K562 (cell line): ENCODE results near the gene POLR3G. TPM values are rescaled to one million over a fixed set of nuclear protein-coding genes. Genes with fewer than 3 reads are reported as not detected.

ENCODE experiments used
- ATAC-seq: fragments of 200-7000 bp; cut with Tn5 transposase; 3 replicates; pipeline ENCODE4 v1.9.1; 2020; ENCODE audit warnings: moderate library complexity
- BruUV-seq: library from RNA; stranded (reverse); fragments of 400-500 nt; replicated peaks from 2 replicates; lab custom pipeline; 2021; lab: Mats Ljungman, UMichigan
- CTCF ChIA-PET: fragments of 300-600 bp; formaldehyde crosslinking; extraction: SDS; loops from one replicate; lab custom pipeline; 2021; ENCODE audit warnings: low intra/inter-chr PET ratio; lab: Yijun Ruan, JAX
- POLR2A ChIA-PET: fragments of 300-600, 350-650 bp; sonication (Branson Sonifier 250); formaldehyde crosslinking; extraction: SDS; loops from one replicate; lab custom pipeline; 2021; ENCODE audit warnings: antibody characterized with exemption, inconsistent platforms; lab: Yijun Ruan, JAX
- DNase-seq, 4 experiments: peaks; one replicate each; pipeline versions ENCODE4 v3.0.0 to v3.0.0-alpha.2; 2011 to 2018; ENCODE audit warnings: low spot score in 3 of 4, mixed read lengths in 3 of 4; ENCODE audit errors: extremely low read depth in 1 of 4
- FAIRE-seq: peaks from 2 replicates; lab custom pipeline; 2011; peaks lifted over from hg19 to GRCh38; lab: Jason Lieb, UNC
- H2AFZ ChIP-seq: 2 replicates; pipeline ENCODE4 v1.6.0; 2011; ENCODE audit warnings: low read depth, low read length, control low read depth, inconsistent platforms
- H3K27ac ChIP-seq: fragments of 200-600 bp; 3 replicates; pipeline ENCODE4 v1.8.0; 2011; ENCODE audit warnings: low read depth, mild to moderate bottlenecking, control low read depth, inconsistent platforms, low read length, moderate library complexity, mixed read lengths; ENCODE audit errors: extremely low read depth
- H3K27me3 ChIP-seq, 2 experiments: fragments of 300-600 bp in 1 of 2; 2 replicates in 1 of 2; 3 replicates in 1 of 2; pipeline versions ENCODE4 v1.6.0 to v1.8.0; 2011; ENCODE audit warnings: inconsistent platforms in 2 of 2, low read length in 2 of 2, mild to moderate bottlenecking in 1 of 2, mixed read lengths in 1 of 2, moderate library complexity in 1 of 2; ENCODE audit not compliant: control insufficient read depth in 2 of 2, insufficient read depth in 2 of 2
- H3K36me3 ChIP-seq: fragments of 300-600 bp; 3 replicates; pipeline ENCODE4 v1.8.0; 2011; ENCODE audit warnings: mild to moderate bottlenecking, low read length, inconsistent platforms; ENCODE audit not compliant: control insufficient read depth, insufficient read depth
- H3K4me1 ChIP-seq, 2 experiments: fragments of 200-600 bp in 1 of 2; replicated peaks in 1 of 2; 2 replicates in 1 of 2; 3 replicates in 1 of 2; pipeline versions ENCODE4 v1.5.1 to v1.8.0; 2011; ENCODE audit warnings: inconsistent platforms in 2 of 2, low read length in 2 of 2, mild to moderate bottlenecking in 1 of 2, mixed read lengths in 1 of 2, moderate library complexity in 1 of 2; ENCODE audit not compliant: control insufficient read depth in 2 of 2, insufficient read depth in 2 of 2
- H3K4me2 ChIP-seq: 2 replicates; pipeline ENCODE4 v1.6.1; 2011; ENCODE audit warnings: low read length, control low read depth, inconsistent platforms, mixed read lengths; ENCODE audit not compliant: insufficient read depth
- H3K4me3 ChIP-seq: fragments of 200-600 bp; sonication (generic), shearing (Covaris generic); 2 replicates; pipeline ENCODE4 v1.5.1; 2016; ENCODE audit warnings: control low read depth, inconsistent platforms
- H3K79me2 ChIP-seq: fragments of 200-600 bp; 3 replicates; pipeline ENCODE4 v1.8.0; 2011; ENCODE audit warnings: low read length, inconsistent platforms; ENCODE audit not compliant: control insufficient read depth, insufficient read depth
- H3K9ac ChIP-seq, 2 experiments: 2 replicates each; pipeline versions ENCODE4 v1.6.0 to v1.6.1; 2011; ENCODE audit warnings: low read depth in 2 of 2, low read length in 2 of 2, control low read depth in 1 of 2, inconsistent platforms in 1 of 2, mild to moderate bottlenecking in 1 of 2, mixed read lengths in 1 of 2; ENCODE audit not compliant: insufficient read depth in 1 of 2
- H3K9me1 ChIP-seq: one replicate; pipeline ENCODE4 v1.6.0; 2011; ENCODE audit warnings: inconsistent platforms, mild to moderate bottlenecking, low read length, moderate library complexity; ENCODE audit not compliant: control insufficient read depth, insufficient read depth
- H3K9me3 ChIP-seq: replicated peaks from 2 replicates; pipeline ENCODE4 v1.5.1; 2011; ENCODE audit warnings: low read depth, low read length, inconsistent platforms; ENCODE audit not compliant: control insufficient read depth, insufficient read depth
- H4K20me1 ChIP-seq: replicated peaks from 2 replicates; pipeline ENCODE4 v1.6.1; 2011; ENCODE audit warnings: low read length, inconsistent platforms, mixed read lengths; ENCODE audit not compliant: control insufficient read depth, insufficient read depth
- ELF4 ChIP-seq: fragments of 450-650 bp; formaldehyde crosslinking; IDR thresholded peaks from 2 replicates; pipeline ENCODE4 v1.4.0; 2022; ENCODE audit warnings: missing genetic modification characterization
- GATAD2B ChIP-seq: fragments of 450-650 bp; IDR thresholded peaks from 2 replicates; pipeline ENCODE4 v1.6.1; 2017; ENCODE audit warnings: mild to moderate bottlenecking, borderline replicate concordance
- KDM5B ChIP-seq: fragments of 200-600 bp; sonication (generic); IDR thresholded peaks from 2 replicates; pipeline ENCODE4 v1.6.1; 2012; ENCODE audit warnings: low read depth, mild to moderate bottlenecking, moderate library complexity, low read length, control low read depth, inconsistent platforms; ENCODE audit not compliant: insufficient replicate concordance
- PCBP2 ChIP-seq: fragments of 200-400 bp; formaldehyde crosslinking; IDR thresholded peaks from 2 replicates; pipeline ENCODE4 v1.6.1; 2018; ENCODE audit warnings: low read length, low read depth, mild to moderate bottlenecking, moderate library complexity; ENCODE audit not compliant: poor library complexity, severe bottlenecking
- ZBTB7A ChIP-seq: IDR thresholded peaks from 2 replicates; pipeline ENCODE4 v1.6.1; 2011; ENCODE audit warnings: low read depth, mild to moderate bottlenecking, low read length, moderate library complexity, borderline replicate concordance; ENCODE audit not compliant: control insufficient read depth
- ZNF41 ChIP-seq: fragments of 250-450 bp; sonication (Bioruptor Pico); conservative IDR thresholded peaks from 2 replicates; pipeline ENCODE4 v1.4.0; 2020; ENCODE audit warnings: mild to moderate bottlenecking
- WGBS: fragments of 100-300 bp; shearing (Covaris generic); methylation state at CpG from one replicate; pipeline ENCODE4 v1.1.6; 2016; ENCODE audit warnings: low coverage, mixed read lengths; ENCODE audit not compliant: insufficient coverage; ENCODE audit errors: missing lambda C conversion rate; 5-methylcytosine and 5-hydroxymethylcytosine counted together
- in situ Hi-C: fragments of 300-500 bp; cut with MboI; formaldehyde crosslinking; loops from 4 replicates; pipeline ENCODE4 v1.15.0; 2018; ENCODE audit warnings: inconsistent platforms, mixed read lengths
- intact Hi-C: fragments of 100-400 bp; cut with micrococcal nuclease; formaldehyde crosslinking; loops from 2 replicates; pipeline ENCODE4 v1.14.2; 2022
- polyA plus RNA-seq, 8 experiments: library from polyadenylated mRNA; depleted of rRNA in 4 of 8; stranded (reverse) in 5 of 8; unstranded in 3 of 8; fragments of >200 nt; fragmentation: Nextera tagmentation in 2 of 8; fragmentation: Illumina TruSeq in 1 of 8; extraction: Ambion mirVana in 2 of 8; extraction: Trizol in 1 of 8; gene quantifications; 2 replicates each; pipeline versions ENCODE4 v1.2.1 to v1.2.3, GENCODE V29; 2011 to 2014; ENCODE audit warnings: inconsistent platforms in 1 of 8, missing spikeins in 1 of 8
- total RNA-seq, 7 experiments: library from RNA; depleted of rRNA in 6 of 7; stranded (reverse); fragments of >200 nt in 6 of 7; fragmentation: Illumina TruSeq in 2 of 7; extraction: Trizol in 2 of 7; gene quantifications; 2 replicates each; pipeline versions ENCODE4 v1.2.1 to v1.2.3, GENCODE V29; 2011 to 2021; ENCODE audit warnings: low replicate concordance in 1 of 7
- TF ChIP-seq, protein P1 (sequence below): fragments of 450-650 bp; IDR thresholded peaks from 2 replicates; pipeline ENCODE4 v1.6.1; 2016

POLR3G gene
- total and polyA plus RNA-seq, 9 of the 15 experiments (the other 6 are each of a cell fraction or from before 2014, with no cell fraction given), result 39.0 to 111 (median 59.0) TPM

DNA sequence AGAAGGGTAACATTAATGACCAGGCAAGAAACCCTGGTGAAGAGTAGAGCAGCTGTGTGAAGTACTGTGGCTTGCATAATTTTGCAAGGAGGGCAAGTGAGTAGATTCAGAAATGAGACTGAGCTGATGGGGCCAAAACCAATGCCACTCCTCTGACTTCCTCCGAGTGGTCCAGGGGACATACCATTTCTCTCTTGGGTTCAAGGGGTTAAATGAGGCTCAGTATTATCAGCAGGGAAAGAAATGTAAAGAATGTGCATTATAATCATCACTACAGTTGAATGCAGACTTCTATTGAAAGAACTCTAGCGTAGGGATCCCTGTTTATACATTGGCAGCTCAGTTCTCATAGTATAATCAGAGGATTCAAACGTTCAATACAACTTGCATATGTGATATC, 9.9 kb downstream of the POLR3G start (continued):
- TF ChIP-seq PCBP2, result no peak
- TF ChIP-seq ZBTB7A, result no peak
- no peak for TF ChIP-seq ELF4 (CRISPR knock-in tag)
- TF ChIP-seq KDM5B, result no peak

DNA sequence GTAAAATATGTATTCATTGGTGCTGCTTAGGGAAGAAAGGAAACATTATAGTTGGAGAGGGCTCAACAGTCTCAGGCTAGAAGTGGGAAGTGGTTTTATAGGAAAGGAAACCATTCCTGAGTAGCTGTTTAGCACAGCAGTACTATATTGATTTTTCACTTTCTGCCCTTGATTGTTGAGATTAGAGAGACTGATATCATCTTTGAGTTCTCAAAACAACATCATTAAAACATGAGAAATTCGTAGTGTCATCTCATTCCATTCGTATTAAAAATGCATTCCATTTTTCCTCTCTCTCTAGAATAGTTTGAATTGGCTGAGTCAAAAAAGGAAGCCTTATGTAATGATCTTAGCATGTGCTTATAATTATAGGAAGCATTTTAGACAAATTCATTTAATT, 14.1 kb downstream of the POLR3G start:
- CTCF ChIA-PET, result no interaction called here
- TF ChIP-seq, protein P1, sequence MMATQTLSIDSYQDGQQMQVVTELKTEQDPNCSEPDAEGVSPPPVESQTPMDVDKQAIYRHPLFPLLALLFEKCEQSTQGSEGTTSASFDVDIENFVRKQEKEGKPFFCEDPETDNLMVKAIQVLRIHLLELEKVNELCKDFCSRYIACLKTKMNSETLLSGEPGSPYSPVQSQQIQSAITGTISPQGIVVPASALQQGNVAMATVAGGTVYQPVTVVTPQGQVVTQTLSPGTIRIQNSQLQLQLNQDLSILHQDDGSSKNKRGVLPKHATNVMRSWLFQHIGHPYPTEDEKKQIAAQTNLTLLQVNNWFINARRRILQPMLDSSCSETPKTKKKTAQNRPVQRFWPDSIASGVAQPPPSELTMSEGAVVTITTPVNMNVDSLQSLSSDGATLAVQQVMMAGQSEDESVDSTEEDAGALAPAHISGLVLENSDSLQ, result no peak
- TF ChIP-seq GATAD2B, result no peak
- TF ChIP-seq ZNF41 (CRISPR knock-in tag), result no peak

More for the DNA sequence above, 14.1 kb downstream of the POLR3G start:
- Histone ChIP-seq H2AFZ (no peak overlapping the region), H3K4me2 (no peak overlapping the region), H3K9ac (no peak overlapping the region), H4K20me1 (no peaks in the 10 kb centered on the region), H3K27me3 (no peaks in the 10 kb centered on the region), H3K36me3 (peaks cover 70% of the 10 kb centered on the region), H3K4me3 (no peak overlapping the region), H3K9me1 (no peaks in the 10 kb centered on the region), H3K4me1 (no peaks in the 10 kb centered on the region), H3K79me2 (no peaks in the 10 kb centered on the region), H3K27ac (no peak overlapping the region), H3K9me3 (peaks cover 7% of the 10 kb centered on the region; the same call in 1 of the 2 replicates)
- intact Hi-C loops (no loop called here), in situ Hi-C loops (no loop called here)
- POLR2A ChIA-PET, result no interaction called here
- 73% methylated on average over 2 of the region's 2 CpGs for WGBS
- DNase-seq (no peak), ATAC-seq (no peak), FAIRE-seq (no peak)
- BruUV-seq, result no TSS peak
